GM23338 (cell line): ENCODE measurements around the gene ARHGAP9.

Experiments used
- CREB1 ChIP-seq: fragments of 250-450 bp; sonication (Bioruptor Pico); IDR thresholded peaks from 2 replicates; pipeline ENCODE4 v1.5.0; 2020; ENCODE audit warnings: low read depth, mild to moderate bottlenecking, moderate library complexity
- CTCF ChIP-seq, 2 experiments: fragments of 200-600 bp in 1 of 2; sonication (generic) in 1 of 2; conservative IDR thresholded peaks; 2 replicates each; pipeline versions ENCODE4 v1.5.1 to v1.6.1; 2016 to 2017; ENCODE audit warnings: antibody characterized with exemption in 2 of 2, low read depth in 2 of 2, mild to moderate bottlenecking in 2 of 2, moderate library complexity in 1 of 2
- EZH2 ChIP-seq: fragments of 200-600 bp; sonication (generic); IDR thresholded peaks from one replicate; pipeline ENCODE4 v1.8.0; 2017; ENCODE audit warnings: antibody characterized with exemption, mild to moderate bottlenecking, low read depth; ENCODE audit not compliant: unreplicated experiment
- EZH2phosphoT487 ChIP-seq: fragments of 200-600 bp; sonication (generic); IDR thresholded peaks from one replicate; pipeline ENCODE4 v1.8.1; 2018; ENCODE audit warnings: antibody characterized with exemption; ENCODE audit not compliant: unreplicated experiment
- JUNB ChIP-seq: IDR thresholded peaks from one replicate; pipeline ENCODE4 v1.6.1; 2016; ENCODE audit warnings: antibody characterized with exemption; ENCODE audit not compliant: unreplicated experiment
- POLR2AphosphoS5 ChIP-seq: IDR thresholded peaks from 2 replicates; pipeline ENCODE4 v1.6.1; 2016; ENCODE audit warnings: antibody characterized with exemption, low read depth
- REST ChIP-seq: IDR thresholded peaks from one replicate; pipeline ENCODE4 v1.6.1; 2018; ENCODE audit warnings: antibody characterized with exemption; ENCODE audit not compliant: unreplicated experiment

GRCh38 chr12:57528831-57529555, 49.3 kb upstream of the ARHGAP9 start:
- TF ChIP-seq CTCF (conservative IDR thresholded peaks at IDR 0.05; ENCODE audit: low read depth in 2 of 2) (no peak), POLR2AphosphoS5 (no peak), EZH2 (no peak), EZH2phosphoT487 (no peak), JUNB (no peak), REST (no peak), CREB1 (CRISPR knock-in tag) (no peak)
